Activated B cell treated with CpG ODN at 0.5 μM for 24 hours (primary cell): Measurements from ENCODE around the gene SDK2. TPM values are rescaled to one million over a fixed set of nuclear protein-coding genes. Genes with fewer than 3 reads are reported as not detected.

Source experiments
- ATAC-seq: fragments of 200-7000 bp; cut with Tn5 transposase; one replicate; pipeline ENCODE4 v1.10.0; 2021; ENCODE audit warnings: low read depth, mild to moderate bottlenecking, moderate library complexity
- CTCF ChIA-PET: fragments of 350-600 bp; sonication (Branson Sonifier 250); formaldehyde crosslinking; loops from one replicate; lab custom pipeline; 2021; ENCODE audit warnings: antibody characterized with exemption; lab: Charles Lee
- POLR2A ChIA-PET: fragments of 350-600 bp; sonication (Branson Sonifier 250); formaldehyde crosslinking; loops from one replicate; lab custom pipeline; 2021; ENCODE audit warnings: antibody characterized with exemption; lab: Charles Lee
- DNase-seq: peaks from one replicate; pipeline ENCODE4 v3.0.0; 2022
- H3K27ac Mint-ChIP-seq: one replicate; pipeline ENCODE4 v1.8.0; 2020; ENCODE audit warnings: mixed read lengths
- H3K27me3 Mint-ChIP-seq: one replicate; pipeline ENCODE4 v1.8.0; 2021; ENCODE audit warnings: mixed read lengths
- H3K36me3 Mint-ChIP-seq: one replicate; pipeline ENCODE4 v1.8.0; 2021; ENCODE audit warnings: low read depth, mixed read lengths
- H3K4me1 Mint-ChIP-seq: one replicate; pipeline ENCODE4 v1.8.0; 2021; ENCODE audit warnings: mixed read lengths
- H3K4me3 Mint-ChIP-seq: one replicate; pipeline ENCODE4 v1.8.0; 2020; ENCODE audit warnings: mild to moderate bottlenecking, mixed read lengths
- H3K9me3 Mint-ChIP-seq: one replicate; pipeline ENCODE4 v1.8.0; 2020; ENCODE audit warnings: mixed read lengths
- intact Hi-C: fragments of 100-400 bp; cut with micrococcal nuclease; formaldehyde crosslinking; loops from one replicate; pipeline ENCODE4 v1.15.1; 2024
- total RNA-seq: library from RNA; stranded (reverse); gene quantifications from 2 replicates; pipeline ENCODE4 v1.2.3, GENCODE V29; 2022
- TF ChIP-seq, protein P1 (sequence below): fragments of 200-600 bp; IDR thresholded peaks from one replicate; pipeline ENCODE4 v1.8.0; 2022; ENCODE audit warnings: antibody characterized with exemption, mild to moderate bottlenecking

Gene SDK2
- total RNA-seq, 1 donor from 2014 or later = 2.5 TPM

DNA sequence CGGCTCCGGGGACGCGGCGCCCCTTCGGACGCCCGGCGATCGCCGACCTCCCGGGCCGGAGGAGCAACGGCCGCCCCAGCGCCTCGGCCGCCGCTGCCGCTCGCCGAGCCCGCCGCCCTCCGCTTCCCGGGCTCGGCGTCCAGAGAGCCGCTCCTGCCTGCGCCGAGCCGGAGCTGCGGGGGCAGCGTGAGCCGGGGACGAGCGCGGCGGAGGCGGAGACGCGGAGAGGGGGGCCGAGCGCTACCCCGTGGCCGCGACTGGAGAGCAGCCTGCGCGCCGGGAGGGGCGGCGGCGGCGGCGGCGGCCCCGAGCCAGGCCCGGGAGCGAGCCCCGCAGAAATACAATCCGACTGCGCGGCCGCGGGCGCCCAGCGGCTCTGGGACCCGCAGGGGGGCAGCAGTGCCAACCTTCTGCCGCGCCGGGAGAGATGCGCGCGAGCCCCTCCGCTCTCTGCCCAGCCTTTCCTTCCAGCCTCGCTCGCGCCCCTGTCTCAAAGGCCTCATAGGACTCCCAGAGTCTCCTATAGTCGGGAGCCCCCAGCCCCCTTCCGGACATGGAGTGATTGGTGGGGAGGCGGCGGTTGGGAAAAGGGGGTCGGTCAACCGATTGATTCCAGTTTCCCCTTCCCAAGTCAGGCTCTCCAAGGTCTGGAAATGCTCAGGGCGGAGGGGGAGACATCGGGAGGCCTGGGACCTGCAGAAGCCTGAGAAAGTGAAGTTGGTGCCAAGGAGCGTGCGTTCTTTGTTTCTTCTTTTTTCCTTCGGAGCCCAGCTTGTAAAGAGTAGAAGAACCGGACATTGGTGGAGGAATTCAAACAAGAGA is 1.0 kb upstream of the SDK2 start:
- Mint-ChIP-seq H3K27ac (no peak overlapping the region), H3K36me3 (no peaks in the 10 kb centered on the region), H3K4me3 (peak overlapping the region; percentile 75), H3K27me3 (peaks cover 4% of the 10 kb centered on the region), H3K4me1 (peaks cover 27% of the 10 kb centered on the region), H3K9me3 (no peaks in the 10 kb centered on the region)
- ATAC-seq (peak; percentile 64), DNase-seq (peak; percentile 62)
- TF ChIP-seq, protein P1, sequence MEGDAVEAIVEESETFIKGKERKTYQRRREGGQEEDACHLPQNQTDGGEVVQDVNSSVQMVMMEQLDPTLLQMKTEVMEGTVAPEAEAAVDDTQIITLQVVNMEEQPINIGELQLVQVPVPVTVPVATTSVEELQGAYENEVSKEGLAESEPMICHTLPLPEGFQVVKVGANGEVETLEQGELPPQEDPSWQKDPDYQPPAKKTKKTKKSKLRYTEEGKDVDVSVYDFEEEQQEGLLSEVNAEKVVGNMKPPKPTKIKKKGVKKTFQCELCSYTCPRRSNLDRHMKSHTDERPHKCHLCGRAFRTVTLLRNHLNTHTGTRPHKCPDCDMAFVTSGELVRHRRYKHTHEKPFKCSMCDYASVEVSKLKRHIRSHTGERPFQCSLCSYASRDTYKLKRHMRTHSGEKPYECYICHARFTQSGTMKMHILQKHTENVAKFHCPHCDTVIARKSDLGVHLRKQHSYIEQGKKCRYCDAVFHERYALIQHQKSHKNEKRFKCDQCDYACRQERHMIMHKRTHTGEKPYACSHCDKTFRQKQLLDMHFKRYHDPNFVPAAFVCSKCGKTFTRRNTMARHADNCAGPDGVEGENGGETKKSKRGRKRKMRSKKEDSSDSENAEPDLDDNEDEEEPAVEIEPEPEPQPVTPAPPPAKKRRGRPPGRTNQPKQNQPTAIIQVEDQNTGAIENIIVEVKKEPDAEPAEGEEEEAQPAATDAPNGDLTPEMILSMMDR = no peak
- intact Hi-C loops = loop anchor here (1.0 to 10.0 kb wide), 4 partner anchors 67 to 560 kb away; partner anchors contain the start of gene RPL38
- CTCF ChIA-PET = interaction anchor here (0.9 to 3.6 kb wide), 5 partner anchors 8 to 221 kb away, joined by 3 to 18 read pairs (median 14); no protein-coding TSS in a partner anchor
- POLR2A ChIA-PET = interaction anchor here (1.7 to 2.1 kb wide), 3 partner anchors 54 to 78 kb away, joined by 7 to 10 read pairs (median 8); no protein-coding TSS in a partner anchor

DNA sequence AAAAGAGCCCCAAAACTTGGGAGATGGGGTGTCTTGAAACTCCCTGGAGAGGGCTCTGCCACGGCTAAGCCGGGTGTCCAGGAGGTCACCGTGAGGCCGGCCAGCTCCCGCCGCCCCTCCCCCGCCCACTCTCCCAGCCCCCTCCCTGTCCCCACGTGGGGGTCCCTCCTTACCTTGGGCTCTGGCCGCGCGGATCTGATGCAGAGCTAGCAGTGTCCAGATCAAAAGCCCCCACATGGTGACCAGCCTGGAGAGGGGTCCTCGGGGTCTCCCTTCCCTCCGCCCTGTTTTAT is 447 bp downstream of the SDK2 start:
- Mint-ChIP-seq H3K4me1 (peaks cover 27% of the 10 kb centered on the region), H3K36me3 (no peaks in the 10 kb centered on the region), H3K27ac (peak overlapping the region; percentile 24), H3K4me3 (peak overlapping the region; percentile 87), H3K27me3 (no peaks in the 10 kb centered on the region), H3K9me3 (no peaks in the 10 kb centered on the region)
- ATAC-seq = no peak
- intact Hi-C loops = loop anchor here (2.0 to 10.0 kb wide), 6 partner anchors 49 to 561 kb away; partner anchors contain the start of gene RPL38
- ChIA-PET CTCF (interaction anchor here (1.1 kb wide), 1 partner anchor 66 kb away, joined by 3 read pairs; no protein-coding TSS in a partner anchor), POLR2A (interaction anchor here (2.1 kb wide), 1 partner anchor 52 kb away, joined by 7 read pairs; no protein-coding TSS in a partner anchor)
- TF ChIP-seq, protein P1 = no peak
- no peak for DNase-seq

DNA sequence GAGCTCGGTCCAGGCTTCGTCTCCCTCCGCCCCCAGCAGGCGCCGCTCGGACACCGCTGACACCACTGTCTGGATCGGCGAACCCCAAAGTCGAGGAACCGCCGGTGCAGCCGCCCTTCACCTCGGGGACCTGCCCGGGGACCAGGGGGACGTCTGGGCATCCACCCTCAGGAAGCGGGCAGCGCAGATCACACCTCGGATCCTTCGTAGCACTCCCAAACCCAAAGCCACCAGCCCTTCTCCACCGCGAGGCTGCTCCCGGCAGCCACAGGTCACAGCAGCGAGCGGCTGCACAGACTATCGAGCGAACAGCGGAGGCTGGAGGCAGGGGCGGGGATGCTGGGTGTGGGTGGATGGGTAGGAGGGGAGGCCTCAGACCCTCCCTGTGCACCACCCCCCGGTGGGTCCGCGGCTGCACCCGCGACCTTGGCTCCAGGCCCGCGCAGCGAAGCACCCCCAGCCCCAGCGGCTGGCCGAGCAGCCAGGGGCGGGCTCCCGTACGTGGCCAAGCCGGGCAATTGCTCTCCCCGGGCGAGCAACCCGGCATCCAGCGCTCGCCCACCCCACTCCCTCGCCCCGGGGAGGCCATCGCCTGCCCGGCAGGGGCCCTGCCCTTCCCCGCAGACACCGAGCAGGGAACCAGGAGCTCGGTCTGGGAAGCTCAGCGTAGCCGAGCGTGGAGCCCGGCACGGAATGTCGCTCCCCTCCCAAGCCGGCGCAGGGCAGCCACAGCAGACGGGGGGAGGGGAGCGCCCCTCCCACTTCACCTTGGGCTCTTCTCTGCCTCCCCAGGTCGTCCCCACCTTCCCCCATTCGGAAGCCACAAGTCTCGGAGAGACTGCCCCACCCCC is 1.0 kb downstream of the SDK2 start:
- TF ChIP-seq, protein P1 = no peak
- intact Hi-C loops = loop anchor here (2.0 to 10.0 kb wide), 6 partner anchors 48 to 562 kb away; partner anchors contain the start of gene RPL38
- Mint-ChIP-seq H3K27me3 (no peaks in the 10 kb centered on the region), H3K9me3 (no peaks in the 10 kb centered on the region), H3K36me3 (no peaks in the 10 kb centered on the region), H3K27ac (no peak overlapping the region), H3K4me3 (peak overlapping the region; percentile 87), H3K4me1 (peaks cover 27% of the 10 kb centered on the region)
- DNase-seq = peak; percentile 46
- CTCF ChIA-PET = interaction anchor here (0.7 to 1.5 kb wide), 5 partner anchors 46 to 215 kb away, joined by 3 to 5 read pairs (median 3); no protein-coding TSS in a partner anchor
- POLR2A ChIA-PET = interaction anchor here (0.9 to 2.1 kb wide), 2 partner anchors 52 to 91 kb away, joined by 4 to 7 read pairs; no protein-coding TSS in a partner anchor
- ATAC-seq = peak; percentile 53

DNA sequence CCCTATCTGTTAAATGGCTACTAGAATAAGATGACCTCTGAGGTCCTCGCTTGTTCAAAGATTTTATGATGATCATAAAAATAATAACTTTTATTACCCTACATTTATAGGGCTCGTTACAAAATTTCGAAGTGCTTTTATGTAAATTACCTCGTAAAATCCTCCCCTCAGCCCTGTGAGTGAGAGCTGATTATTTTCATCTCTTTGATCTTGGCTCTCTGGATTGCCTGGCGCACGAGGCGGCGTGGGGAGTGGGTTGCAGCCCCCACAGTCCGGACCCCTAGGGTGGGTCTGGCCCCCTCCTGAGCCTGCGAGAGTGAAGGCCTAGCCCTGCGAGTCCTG is 1.6 kb downstream of the SDK2 start:
- no peaks in the 10 kb centered on the region for H3K9me3 Mint-ChIP-seq
- no peak for DNase-seq
- no peak for ATAC-seq
- peaks cover 28% of the 10 kb centered on the region for H3K4me1 Mint-ChIP-seq
- ChIA-PET POLR2A (interaction anchor here (0.9 kb wide), 1 partner anchor 91 kb away, joined by 4 read pairs; no protein-coding TSS in a partner anchor), CTCF (interaction anchor here (0.7 to 1.5 kb wide), 4 partner anchors 46 to 214 kb away, joined by 3 to 5 read pairs (median 4); no protein-coding TSS in a partner anchor)
- intact Hi-C loops = loop anchor here (2.0 to 10.0 kb wide), 6 partner anchors 48 to 562 kb away; partner anchors contain the start of gene RPL38
- no peak overlapping the region for H3K27ac Mint-ChIP-seq
- H3K4me3 Mint-ChIP-seq = peak overlapping the region; percentile 87
- peaks cover 1% of the 10 kb centered on the region for H3K36me3 Mint-ChIP-seq
- TF ChIP-seq, protein P1 = no peak
- no peaks in the 10 kb centered on the region for H3K27me3 Mint-ChIP-seq
